ENCODE data around the gene KIAA1671. TPM values are rescaled to one million over a fixed set of nuclear protein-coding genes. Genes with fewer than 3 reads are reported as not detected.

KIAA1671 gene
- polyA plus RNA-seq, 2 donors: 14.2 to 17.7 TPM

DNA sequence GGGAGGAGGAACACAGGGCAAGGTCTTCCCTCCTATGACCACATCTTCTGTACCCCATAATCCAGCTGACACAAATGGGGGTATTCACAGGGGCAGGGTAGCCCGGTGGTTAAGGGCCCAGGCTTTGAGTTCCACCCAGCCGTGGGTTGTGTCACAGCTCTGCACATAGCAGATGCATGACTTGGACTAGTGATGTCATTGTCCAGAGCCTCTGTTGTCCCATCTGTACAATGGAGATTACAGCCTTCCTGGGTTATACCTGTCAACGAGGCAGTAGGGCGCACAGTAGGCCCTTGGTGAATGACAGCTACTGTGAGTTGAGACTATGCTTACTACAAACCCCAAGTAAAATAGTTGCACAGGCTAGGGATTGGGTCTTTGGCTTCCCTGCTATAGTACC lies 147.9 kb downstream of the KIAA1671 start:
- H3K4me3 ChIP-seq (ENCODE audit: low read depth in 1 of 2, low read length in 2 of 2): no peak overlapping the region
- H3K9me3 ChIP-seq (ENCODE audit: control insufficient read depth in 2 of 2, insufficient read depth in 1 of 2, low read depth in 1 of 2, low read length in 1 of 2): no peaks in the 10 kb centered on the region
- H3K4me1 ChIP-seq (ENCODE audit: control insufficient read depth in 2 of 2, insufficient read depth in 2 of 2, low read length in 1 of 2): no peaks in the 10 kb centered on the region
- no peaks in the 10 kb centered on the region for H3K27me3 ChIP-seq (ENCODE audit: control insufficient read depth in 1 of 2, insufficient read depth in 2 of 2, low read length in 2 of 2)
- H3K27ac ChIP-seq (ENCODE audit: low read depth in 2 of 2, low read length in 1 of 2): no peak overlapping the region
- 91 to 95% methylated on average over 4 of the region's 4 CpGs for WGBS, 2 donors
- H3K36me3 ChIP-seq (ENCODE audit: control insufficient read depth in 2 of 2, insufficient read depth in 2 of 2, low read length in 1 of 2): peaks cover 0 to 4% of the 10 kb centered on the region in 2 donors

DNA sequence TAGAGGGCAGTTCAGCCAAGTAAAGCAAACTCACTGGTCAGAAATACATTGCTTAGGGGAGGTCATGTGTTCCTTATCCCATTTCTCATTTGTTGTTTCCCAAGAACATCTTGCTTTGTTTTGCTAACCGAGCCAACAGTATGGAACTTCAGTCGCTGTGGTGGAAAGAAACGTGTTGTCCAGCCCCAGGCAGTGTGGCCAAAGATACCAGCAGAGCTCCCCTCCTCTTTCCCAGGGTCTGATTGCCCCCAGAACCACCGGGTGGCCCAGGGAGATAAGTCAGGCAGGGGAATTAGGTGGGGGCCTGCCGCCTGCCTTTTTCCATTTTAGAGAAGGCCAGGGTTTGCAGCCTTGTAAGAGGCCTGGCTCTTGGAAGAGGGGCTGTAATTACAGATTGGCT lies 148.4 kb downstream of the KIAA1671 start:
- 53 to 66% methylated on average over 5 of the region's 5 CpGs for WGBS, 2 donors
- H3K27me3 ChIP-seq (ENCODE audit: control insufficient read depth in 1 of 2, insufficient read depth in 2 of 2, low read length in 2 of 2): no peaks in the 10 kb centered on the region
- no peak overlapping the region for H3K4me3 ChIP-seq (ENCODE audit: low read depth in 1 of 2, low read length in 2 of 2)
- peaks cover 0 to 4% of the 10 kb centered on the region in 2 donors for H3K36me3 ChIP-seq (ENCODE audit: control insufficient read depth in 2 of 2, insufficient read depth in 2 of 2, low read length in 1 of 2)
- no peaks in the 10 kb centered on the region for H3K9me3 ChIP-seq (ENCODE audit: control insufficient read depth in 2 of 2, insufficient read depth in 1 of 2, low read depth in 1 of 2, low read length in 1 of 2)
- H3K27ac ChIP-seq (ENCODE audit: low read depth in 2 of 2, low read length in 1 of 2): no peak overlapping the region
- H3K4me1 ChIP-seq (ENCODE audit: control insufficient read depth in 2 of 2, insufficient read depth in 2 of 2, low read length in 1 of 2): no peaks in the 10 kb centered on the region

DNA sequence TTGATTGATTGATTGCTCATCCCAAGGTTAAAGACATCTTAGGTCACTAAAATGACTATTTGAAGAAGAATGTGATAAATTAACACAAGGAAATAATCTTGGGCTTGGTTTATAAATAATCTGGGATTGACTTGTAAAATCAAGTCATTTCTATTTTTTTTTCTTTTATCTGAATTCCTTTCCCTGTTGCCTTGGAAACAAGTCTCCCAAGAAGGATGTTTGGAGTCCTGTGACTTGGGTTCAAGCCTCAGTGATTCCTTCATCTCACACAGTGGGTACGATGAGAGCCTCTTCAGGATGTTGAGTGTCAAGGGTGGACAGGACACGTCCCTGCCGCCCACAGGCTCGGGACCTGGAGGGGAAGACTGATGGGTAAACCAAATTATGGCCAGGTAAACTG lies 149.0 kb downstream of the KIAA1671 start:
- no peaks in the 10 kb centered on the region for H3K9me3 ChIP-seq (ENCODE audit: control insufficient read depth in 2 of 2, insufficient read depth in 1 of 2, low read depth in 1 of 2, low read length in 1 of 2)
- peaks cover 0 to 1% of the 10 kb centered on the region in 2 donors for H3K4me1 ChIP-seq (ENCODE audit: control insufficient read depth in 2 of 2, insufficient read depth in 2 of 2, low read length in 1 of 2)
- peaks cover 0 to 2% of the 10 kb centered on the region in 2 donors for H3K36me3 ChIP-seq (ENCODE audit: control insufficient read depth in 2 of 2, insufficient read depth in 2 of 2, low read length in 1 of 2)
- H3K27me3 ChIP-seq (ENCODE audit: control insufficient read depth in 1 of 2, insufficient read depth in 2 of 2, low read length in 2 of 2): no peaks in the 10 kb centered on the region
- 86 to 89% methylated on average over 4 of the region's 4 CpGs for WGBS, 2 donors
- H3K4me3 ChIP-seq (ENCODE audit: low read depth in 1 of 2, low read length in 2 of 2): no peak overlapping the region
- no peak overlapping the region for H3K27ac ChIP-seq (ENCODE audit: low read depth in 2 of 2, low read length in 1 of 2)

DNA sequence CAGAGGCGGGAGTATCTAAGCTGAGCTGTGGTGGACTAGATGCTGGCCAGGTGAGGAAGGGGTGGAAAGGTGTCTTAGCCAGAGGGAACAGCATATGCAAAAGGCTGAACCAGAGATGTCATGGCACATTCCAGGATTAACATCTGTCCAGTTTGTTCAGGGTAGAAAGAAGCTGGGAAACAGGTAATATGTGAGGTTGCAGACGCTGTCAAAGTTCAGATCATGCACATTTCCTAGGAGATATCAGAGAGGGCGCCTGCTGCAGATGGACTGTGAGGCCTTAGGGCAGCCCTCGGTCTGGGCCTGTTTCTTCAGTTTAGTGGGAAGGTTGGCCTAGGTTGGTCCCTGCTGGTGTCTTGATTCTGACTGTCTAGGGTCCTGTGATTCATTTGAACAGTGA lies 149.5 kb downstream of the KIAA1671 start:
- Histone ChIP-seq H3K27me3 (ENCODE audit: control insufficient read depth in 1 of 2, insufficient read depth in 2 of 2, low read length in 2 of 2) (no peaks in the 10 kb centered on the region), H3K27ac (ENCODE audit: low read depth in 2 of 2, low read length in 1 of 2) (no peak overlapping the region), H3K9me3 (ENCODE audit: control insufficient read depth in 2 of 2, insufficient read depth in 1 of 2, low read depth in 1 of 2, low read length in 1 of 2) (no peaks in the 10 kb centered on the region), H3K4me1 (ENCODE audit: control insufficient read depth in 2 of 2, insufficient read depth in 2 of 2, low read length in 1 of 2) (peaks cover 0 to 1% of the 10 kb centered on the region in 2 donors), H3K4me3 (ENCODE audit: low read depth in 1 of 2, low read length in 2 of 2) (no peak overlapping the region), H3K36me3 (ENCODE audit: control insufficient read depth in 2 of 2, insufficient read depth in 2 of 2, low read length in 1 of 2) (peaks cover 0 to 2% of the 10 kb centered on the region in 2 donors)
- WGBS, 2 donors: 93 to 95% methylated on average over 4 of the region's 4 CpGs

DNA sequence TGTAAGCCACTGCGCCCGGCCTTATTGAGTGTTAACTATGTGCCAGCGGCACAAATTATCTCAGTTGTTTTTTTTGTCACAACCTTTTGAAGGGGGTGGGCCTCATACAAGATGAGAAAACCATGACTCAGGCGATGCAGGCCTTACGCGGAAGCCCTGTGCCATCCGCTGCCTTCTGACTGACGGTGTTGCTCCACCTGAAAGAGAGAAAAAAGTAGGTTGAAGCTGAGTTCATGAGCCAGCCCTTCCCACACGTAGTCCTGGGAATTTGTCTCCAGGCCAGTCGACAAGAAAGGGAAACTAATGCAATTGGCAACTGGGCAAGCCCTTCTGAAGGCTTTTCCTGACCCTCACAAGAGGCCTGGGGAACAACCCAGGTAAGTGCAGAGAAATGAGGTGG lies 150.2 kb downstream of the KIAA1671 start:
- no peak overlapping the region for H3K4me3 ChIP-seq (ENCODE audit: low read depth in 1 of 2, low read length in 2 of 2)
- H3K4me1 ChIP-seq (ENCODE audit: control insufficient read depth in 2 of 2, insufficient read depth in 2 of 2, low read length in 1 of 2): peaks cover 0 to 1% of the 10 kb centered on the region in 2 donors
- H3K27me3 ChIP-seq (ENCODE audit: control insufficient read depth in 1 of 2, insufficient read depth in 2 of 2, low read length in 2 of 2): no peaks in the 10 kb centered on the region
- peaks cover 0 to 2% of the 10 kb centered on the region in 2 donors for H3K36me3 ChIP-seq (ENCODE audit: control insufficient read depth in 2 of 2, insufficient read depth in 2 of 2, low read length in 1 of 2)
- H3K27ac ChIP-seq (ENCODE audit: low read depth in 2 of 2, low read length in 1 of 2): no peak overlapping the region
- no peaks in the 10 kb centered on the region for H3K9me3 ChIP-seq (ENCODE audit: control insufficient read depth in 2 of 2, insufficient read depth in 1 of 2, low read depth in 1 of 2, low read length in 1 of 2)
- WGBS, 2 donors: 68 to 82% methylated on average over 10 of the region's 10 CpGs

DNA sequence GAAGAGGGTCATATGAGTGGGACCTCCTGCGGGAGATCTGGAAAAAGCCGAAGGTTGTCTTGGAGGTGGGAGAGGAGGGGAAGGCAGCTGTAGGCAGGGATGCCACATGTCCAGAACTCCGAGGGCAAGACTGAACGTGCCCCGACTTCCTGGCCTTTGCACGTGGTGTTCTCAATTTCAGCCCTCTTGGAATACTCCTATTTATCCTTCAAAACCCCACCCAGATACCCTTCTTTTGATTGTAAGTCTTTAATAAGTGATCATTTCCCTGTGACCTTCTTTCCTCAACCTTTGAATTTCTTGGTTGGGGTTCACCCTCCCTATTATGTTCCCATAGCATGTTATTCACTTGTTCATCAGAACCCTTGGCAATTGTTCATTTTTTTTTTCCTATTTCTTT lies 151.9 kb downstream of the KIAA1671 start:
- Histone ChIP-seq H3K9me3 (ENCODE audit: control insufficient read depth in 2 of 2, insufficient read depth in 1 of 2, low read depth in 1 of 2, low read length in 1 of 2) (peaks cover 0 to 4% of the 10 kb centered on the region in 2 donors), H3K27me3 (ENCODE audit: control insufficient read depth in 1 of 2, insufficient read depth in 2 of 2, low read length in 2 of 2) (no peaks in the 10 kb centered on the region), H3K27ac (ENCODE audit: low read depth in 2 of 2, low read length in 1 of 2) (no peak overlapping the region), H3K4me3 (ENCODE audit: low read depth in 1 of 2, low read length in 2 of 2) (no peak overlapping the region), H3K4me1 (ENCODE audit: control insufficient read depth in 2 of 2, insufficient read depth in 2 of 2, low read length in 1 of 2) (peaks cover 0 to 1% of the 10 kb centered on the region in 2 donors), H3K36me3 (ENCODE audit: control insufficient read depth in 2 of 2, insufficient read depth in 2 of 2, low read length in 1 of 2) (peaks cover 0 to 3% of the 10 kb centered on the region in 2 donors)
- 64 to 83% methylated on average over 6 of the region's 6 CpGs for WGBS, 2 donors

DNA sequence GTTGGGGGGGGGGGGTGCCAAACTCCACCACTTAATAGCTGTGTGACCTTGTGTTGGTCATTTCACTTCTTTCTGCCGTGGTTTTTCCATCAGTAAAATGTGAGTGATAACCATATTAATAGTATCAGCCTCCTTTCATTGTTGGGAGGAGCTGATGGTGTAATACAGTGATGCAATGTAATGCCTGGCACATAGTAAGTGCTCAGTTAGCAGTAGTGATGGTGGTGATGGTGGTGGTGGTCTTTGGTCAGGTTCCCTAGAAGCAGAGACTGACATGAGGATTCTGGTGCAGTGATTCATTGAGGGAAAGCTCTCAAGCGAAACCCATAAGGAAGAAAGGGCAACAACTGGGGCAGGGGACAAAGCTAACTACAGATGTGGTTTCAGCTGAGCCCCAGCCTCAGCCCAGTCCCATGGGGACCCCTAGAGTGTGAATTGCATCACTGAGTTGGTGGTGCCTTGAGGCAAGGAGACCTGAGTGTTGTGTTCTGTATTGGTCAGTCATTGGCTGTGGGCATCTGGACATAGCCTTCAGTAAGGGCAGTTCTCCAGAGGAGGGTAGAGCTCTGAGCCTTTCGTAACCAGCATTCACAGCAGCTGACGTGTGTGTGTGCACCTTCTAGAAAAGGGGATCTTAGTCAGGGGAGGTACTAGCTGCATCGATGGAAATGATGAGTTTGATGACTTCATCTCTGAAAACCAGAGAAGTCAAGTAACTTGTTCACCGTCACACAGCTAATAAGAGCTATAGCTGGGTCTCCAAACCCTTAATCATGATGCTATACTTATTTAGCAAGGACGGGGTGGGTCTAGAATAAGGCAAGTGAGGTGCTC lies 153.5 kb downstream of the KIAA1671 start:
- no peak overlapping the region for H3K4me3 ChIP-seq (ENCODE audit: low read depth in 1 of 2, low read length in 2 of 2)
- H3K36me3 ChIP-seq (ENCODE audit: control insufficient read depth in 2 of 2, insufficient read depth in 2 of 2, low read length in 1 of 2): peaks cover 0 to 3% of the 10 kb centered on the region in 2 donors
- peaks cover 0 to 5% of the 10 kb centered on the region in 2 donors for H3K4me1 ChIP-seq (ENCODE audit: control insufficient read depth in 2 of 2, insufficient read depth in 2 of 2, low read length in 1 of 2)
- H3K27me3 ChIP-seq (ENCODE audit: control insufficient read depth in 1 of 2, insufficient read depth in 2 of 2, low read length in 2 of 2): no peaks in the 10 kb centered on the region
- H3K27ac ChIP-seq (ENCODE audit: low read depth in 2 of 2, low read length in 1 of 2): no peak overlapping the region
- WGBS, 2 donors: 85 to 86% methylated on average over 7 of the region's 7 CpGs
- H3K9me3 ChIP-seq (ENCODE audit: control insufficient read depth in 2 of 2, insufficient read depth in 1 of 2, low read depth in 1 of 2, low read length in 1 of 2): peaks cover 0 to 4% of the 10 kb centered on the region in 2 donors

DNA sequence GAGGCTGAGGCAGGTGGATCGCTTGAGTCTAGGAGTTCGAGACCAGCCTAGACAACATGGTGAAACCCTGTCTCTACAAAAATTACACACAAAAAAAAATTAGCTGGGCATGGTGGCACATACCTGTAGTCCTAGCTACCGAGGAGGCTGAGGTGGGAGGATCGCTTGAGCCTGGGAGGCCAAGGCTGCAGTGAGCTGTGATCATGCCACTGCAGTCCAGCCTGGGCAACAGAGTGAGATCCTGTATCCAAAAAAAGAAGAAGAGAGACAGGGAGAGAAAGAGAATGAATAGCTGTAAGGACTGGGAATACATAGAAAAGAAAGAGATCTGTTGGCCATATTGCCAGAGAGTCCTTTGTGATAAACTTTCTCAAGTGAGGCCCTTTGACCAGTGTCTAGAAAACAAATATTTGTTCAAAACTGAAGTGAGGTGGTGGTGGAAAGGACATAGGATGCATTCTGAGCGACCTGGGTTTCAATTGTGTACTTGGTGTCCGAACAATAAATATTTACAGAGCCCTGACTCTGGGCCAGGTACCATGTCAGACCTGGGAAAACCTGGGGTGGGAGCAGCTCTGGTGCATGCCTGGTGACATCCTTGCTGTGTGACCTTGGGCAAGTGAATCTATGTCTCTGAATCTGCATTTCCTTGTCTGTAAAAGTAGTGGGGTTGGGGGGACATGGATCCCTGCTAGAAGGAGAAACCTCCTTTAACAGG lies 157.5 kb downstream of the KIAA1671 start:
- WGBS, 2 donors: 86 to 87% methylated on average over 6 of the region's 6 CpGs
- H3K4me3 ChIP-seq (ENCODE audit: low read depth in 1 of 2, low read length in 2 of 2): no peak overlapping the region
- H3K27ac ChIP-seq (ENCODE audit: low read depth in 2 of 2, low read length in 1 of 2): peak overlapping the region in 1 of 2 donors; percentile 61
- H3K4me1 ChIP-seq (ENCODE audit: control insufficient read depth in 2 of 2, insufficient read depth in 2 of 2, low read length in 1 of 2): peaks cover 0 to 25% of the 10 kb centered on the region in 2 donors
- H3K27me3 ChIP-seq (ENCODE audit: control insufficient read depth in 1 of 2, insufficient read depth in 2 of 2, low read length in 2 of 2): no peaks in the 10 kb centered on the region
- peaks cover 0 to 4% of the 10 kb centered on the region in 2 donors for H3K9me3 ChIP-seq (ENCODE audit: control insufficient read depth in 2 of 2, insufficient read depth in 1 of 2, low read depth in 1 of 2, low read length in 1 of 2)
- H3K36me3 ChIP-seq (ENCODE audit: control insufficient read depth in 2 of 2, insufficient read depth in 2 of 2, low read length in 1 of 2): peaks cover 0 to 3% of the 10 kb centered on the region in 2 donors

DNA sequence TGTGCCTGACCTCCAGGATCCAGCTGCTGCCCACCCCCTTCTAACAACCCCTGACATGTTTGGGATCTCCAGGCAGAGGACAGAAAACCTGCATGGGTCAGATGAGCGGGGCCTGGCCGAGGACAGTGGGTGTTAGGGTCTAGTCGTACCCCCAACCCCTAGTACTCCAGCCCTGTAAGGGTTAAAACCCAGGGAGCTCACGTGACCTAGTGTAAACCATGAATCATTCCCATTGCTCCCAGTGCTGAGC lies 158.0 kb downstream of the KIAA1671 start:
- H3K36me3 ChIP-seq (ENCODE audit: control insufficient read depth in 2 of 2, insufficient read depth in 2 of 2, low read length in 1 of 2): peaks cover 0 to 3% of the 10 kb centered on the region in 2 donors
- 31 to 42% methylated on average over 4 of the region's 4 CpGs for WGBS, 2 donors
- H3K4me3 ChIP-seq (ENCODE audit: low read depth in 1 of 2, low read length in 2 of 2): peak overlapping the region; percentile 50
- peaks cover 0 to 28% of the 10 kb centered on the region in 2 donors for H3K4me1 ChIP-seq (ENCODE audit: control insufficient read depth in 2 of 2, insufficient read depth in 2 of 2, low read length in 1 of 2)
- peak overlapping the region in 1 of 2 donors; percentile 88 for H3K27ac ChIP-seq (ENCODE audit: low read depth in 2 of 2, low read length in 1 of 2)
- no peaks in the 10 kb centered on the region for H3K27me3 ChIP-seq (ENCODE audit: control insufficient read depth in 1 of 2, insufficient read depth in 2 of 2, low read length in 2 of 2)
- peaks cover 0 to 4% of the 10 kb centered on the region in 2 donors for H3K9me3 ChIP-seq (ENCODE audit: control insufficient read depth in 2 of 2, insufficient read depth in 1 of 2, low read depth in 1 of 2, low read length in 1 of 2)

Data from esophagus (tissue), 2 donors.